Measurements from ENCODE around the gene ATP6V1A.

ATP6V1A gene

DNA sequence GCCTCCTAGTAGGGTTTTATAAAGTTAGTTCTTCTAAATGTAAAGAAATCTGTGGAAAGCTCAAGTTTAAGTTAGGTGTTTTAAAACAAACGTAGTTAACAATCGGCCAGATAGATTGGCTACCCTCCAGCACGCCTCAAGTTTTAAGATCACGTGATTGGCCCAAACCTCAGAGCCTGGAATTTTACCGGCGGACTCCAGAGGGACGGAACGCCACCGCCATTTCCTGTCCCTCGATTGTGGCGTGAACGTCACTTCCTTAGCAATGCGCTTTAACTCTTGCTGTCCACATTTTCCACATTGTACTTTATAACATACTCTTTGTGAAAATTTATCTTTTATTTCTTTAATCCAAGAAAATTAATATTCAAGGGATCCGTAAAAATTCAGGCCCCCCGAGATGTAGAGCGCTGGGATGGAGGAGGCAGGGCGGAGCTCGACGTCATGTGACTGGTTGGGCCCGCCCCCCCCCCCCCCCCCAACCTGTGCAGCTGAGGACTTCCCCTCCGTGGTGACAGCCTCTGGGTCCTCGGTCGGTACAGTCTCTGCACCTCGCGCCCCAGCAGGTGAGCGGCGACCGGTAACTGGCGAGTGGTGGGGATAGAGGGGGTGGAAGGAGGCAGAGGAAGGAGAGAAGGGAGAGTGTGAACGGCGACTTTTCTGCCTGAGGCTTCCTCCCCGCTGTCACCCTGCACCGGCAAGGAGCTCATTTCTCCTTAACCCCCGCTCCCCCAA lies at the start of gene ATP6V1A:
TSS of gene ATP6V1A (plus strand) at position 488 of the 735 bp plus-strand sequence. CDS start 31,719 bp downstream, outside the sequence.
- peak; percentile 69 for DNase-seq

DNA sequence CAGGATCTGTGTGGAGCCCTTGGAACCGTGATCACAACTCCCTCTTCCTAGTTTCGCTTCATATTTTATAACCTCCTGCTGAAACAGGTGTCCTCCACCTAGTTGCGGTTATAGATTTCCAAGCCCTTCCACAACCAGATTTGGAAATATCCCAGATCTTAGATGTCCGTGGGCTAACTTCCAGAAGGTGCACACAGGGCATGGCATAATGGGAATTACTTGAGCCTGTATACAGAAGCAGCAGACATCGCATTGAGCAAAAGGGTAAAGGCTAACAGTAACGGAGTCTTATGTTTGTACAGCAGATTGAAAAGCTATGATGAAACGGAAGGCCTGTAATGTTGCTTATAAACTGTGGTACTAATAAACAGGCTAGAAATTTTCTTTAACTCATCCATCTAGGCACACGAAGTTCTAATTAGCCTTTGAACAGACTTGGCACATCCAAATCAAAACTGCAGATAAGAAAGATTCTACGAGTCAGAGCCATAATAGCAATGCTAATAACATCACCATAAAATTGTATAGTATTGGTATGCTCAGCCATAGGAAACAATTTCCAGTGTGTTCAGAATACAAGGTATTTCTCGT lies 49.2 kb upstream of the ATP6V1A start:
- DNase-seq = no peak

DNA sequence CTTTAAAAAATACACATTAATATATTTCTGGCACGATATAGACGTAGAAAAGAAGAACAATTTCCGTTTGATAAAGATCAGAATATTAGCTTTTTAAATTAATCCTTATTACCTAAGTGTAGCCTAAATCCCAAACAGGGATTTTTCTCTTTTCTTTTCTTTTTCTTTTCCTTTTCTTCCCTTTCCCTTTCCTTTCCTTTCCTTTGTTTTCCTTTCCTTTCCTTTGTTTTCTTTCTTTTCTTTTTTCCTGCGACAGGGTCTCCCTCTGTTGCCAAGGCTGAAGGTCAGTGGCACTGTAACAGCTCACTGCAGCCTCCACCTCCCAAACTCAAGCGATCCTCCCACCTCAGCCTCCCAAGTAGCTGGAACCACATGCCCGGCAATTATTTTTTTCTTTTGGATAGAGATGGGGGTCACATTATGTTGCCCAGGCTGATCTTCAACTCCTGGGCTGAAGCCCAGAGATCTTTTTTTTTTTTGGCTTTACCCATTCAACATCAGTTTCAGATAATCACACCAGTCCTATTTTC lies 48.6 kb upstream of the ATP6V1A start:
- DNase-seq = no peak

DNA sequence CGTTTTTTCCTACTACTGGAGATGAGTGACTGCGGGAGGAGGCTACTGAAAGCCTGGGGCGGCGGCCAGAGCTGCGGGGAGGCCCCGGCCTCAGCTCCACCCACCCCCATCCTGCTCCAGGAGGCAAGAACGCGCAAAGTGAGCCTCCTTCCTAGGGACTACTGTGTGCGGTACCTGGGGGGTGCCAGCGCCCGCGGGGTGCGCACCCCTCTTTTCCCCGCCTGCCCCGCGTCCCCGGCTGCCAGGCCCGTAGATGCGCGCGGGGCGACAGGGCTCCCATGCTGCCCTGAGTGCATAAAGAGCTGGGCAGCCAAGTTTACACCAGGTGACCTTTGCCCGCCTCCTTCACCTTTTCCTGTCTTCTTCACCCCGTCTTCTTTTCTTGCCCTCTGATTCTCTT lies 47.9 kb upstream of the ATP6V1A start:
- DNase-seq = no peak

DNA sequence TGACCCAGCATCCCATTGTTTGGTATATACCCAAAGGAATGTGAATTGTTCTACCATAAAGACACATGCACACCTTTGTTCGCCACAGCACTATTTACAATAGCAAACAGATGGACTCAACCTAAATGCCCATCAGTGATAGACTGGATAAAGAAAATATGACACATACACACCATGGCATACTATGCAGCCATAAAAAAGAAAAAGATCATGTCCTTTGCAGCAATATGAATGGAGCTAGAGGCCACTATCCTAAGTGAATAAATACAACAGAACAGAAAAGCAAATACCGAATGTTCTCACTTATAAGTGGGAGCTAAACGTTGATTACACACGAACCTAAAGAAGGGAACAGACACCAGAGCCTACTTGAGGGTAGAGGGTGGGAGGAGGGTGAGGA lies 39.0 kb upstream of the ATP6V1A start:
- DNase-seq = no peak

DNA sequence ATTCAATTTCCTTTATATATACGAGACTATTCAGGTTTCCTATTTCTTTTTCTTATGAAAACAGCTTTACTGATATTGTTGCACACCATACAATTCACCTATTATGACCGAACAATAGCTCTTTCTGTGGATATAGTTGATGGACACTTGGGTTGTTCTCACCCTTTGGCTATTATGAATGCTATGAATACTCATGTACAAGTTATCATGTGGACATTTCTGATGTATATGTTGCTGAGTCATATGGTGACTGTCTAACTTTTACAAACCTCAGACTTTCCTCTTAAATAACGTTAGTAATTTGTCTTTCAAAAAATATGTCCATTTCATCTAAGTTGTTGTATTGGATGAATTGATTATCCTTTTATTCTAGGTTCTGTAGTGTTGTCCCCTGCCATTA lies 34.7 kb upstream of the ATP6V1A start:
- no peak for DNase-seq

DNA sequence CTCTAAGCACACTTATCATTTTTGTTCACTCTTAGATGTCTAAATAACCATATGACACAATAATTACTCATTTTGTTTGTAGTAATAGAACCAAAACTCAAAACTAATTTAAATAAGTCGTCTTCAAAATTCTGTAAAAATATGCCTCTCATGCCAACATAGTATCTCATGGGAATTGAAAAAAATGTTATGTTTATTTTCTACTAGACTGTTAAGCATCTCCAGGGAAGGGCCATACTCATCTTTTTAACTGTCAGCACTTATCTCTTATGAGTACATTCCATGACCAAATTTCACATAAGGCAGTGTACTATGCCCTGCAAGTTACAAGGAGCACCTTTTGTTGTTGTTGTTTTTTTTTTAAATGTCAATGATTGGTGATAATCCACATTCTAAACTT lies 32.1 kb upstream of the ATP6V1A start:
- DNase-seq = no peak

DNA sequence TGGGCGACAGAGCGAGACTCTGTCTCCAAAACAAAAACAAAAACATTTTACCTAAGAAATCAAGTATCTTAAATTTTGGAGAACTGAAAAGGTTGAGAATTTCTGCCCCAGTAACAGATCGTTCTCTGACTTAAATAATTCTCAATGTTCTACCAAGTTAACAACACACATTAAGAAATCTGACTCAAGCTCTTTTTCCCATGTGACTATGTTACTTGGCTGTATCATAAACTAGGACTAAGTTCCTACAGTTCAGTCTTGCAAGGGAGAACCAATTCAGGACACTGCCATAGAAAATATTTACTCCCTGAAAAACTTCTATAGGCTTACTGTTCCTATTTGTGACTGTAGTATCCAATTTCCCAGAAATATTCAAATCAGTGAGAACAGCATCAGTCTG lies 29.5 kb upstream of the ATP6V1A start:
- no peak for DNase-seq

DNA sequence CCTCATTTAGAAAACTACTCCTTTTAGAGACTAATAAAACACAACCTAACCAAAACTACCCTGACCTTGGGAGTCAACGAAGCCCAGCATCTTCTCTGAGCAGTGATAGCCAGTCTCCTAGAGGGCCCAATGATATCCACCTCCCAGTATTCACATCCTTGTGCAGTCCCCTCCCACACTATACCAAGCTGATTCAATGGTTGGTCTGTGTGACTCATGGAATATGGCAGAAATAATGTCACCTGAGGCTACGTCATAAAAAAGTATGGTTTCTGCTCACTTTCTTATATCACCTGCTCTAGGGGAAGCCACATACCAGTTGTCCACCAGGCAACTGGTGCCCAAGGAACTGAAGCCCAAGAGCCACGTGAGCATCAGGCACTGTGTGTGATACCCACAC lies 29.0 kb upstream of the ATP6V1A start:
- no peak for DNase-seq

DNA sequence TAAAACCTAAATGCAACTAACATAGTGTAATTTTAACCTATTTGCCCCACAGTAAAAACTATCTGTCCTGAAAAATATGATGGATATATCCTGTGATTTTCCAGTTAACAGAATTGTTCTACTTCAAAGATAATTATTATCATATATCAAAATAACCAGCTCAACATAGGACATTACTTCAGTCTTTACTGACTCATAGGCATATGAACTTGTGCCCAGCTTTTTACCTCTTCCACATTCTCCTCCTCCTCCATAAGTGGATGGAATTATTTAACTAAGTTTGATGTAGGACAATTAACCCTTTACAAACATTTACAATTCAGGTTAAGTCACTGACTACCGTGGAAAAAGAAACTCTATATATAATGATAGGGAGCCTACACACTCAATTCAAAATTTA lies 27.5 kb upstream of the ATP6V1A start:
- no peak for DNase-seq

DNA sequence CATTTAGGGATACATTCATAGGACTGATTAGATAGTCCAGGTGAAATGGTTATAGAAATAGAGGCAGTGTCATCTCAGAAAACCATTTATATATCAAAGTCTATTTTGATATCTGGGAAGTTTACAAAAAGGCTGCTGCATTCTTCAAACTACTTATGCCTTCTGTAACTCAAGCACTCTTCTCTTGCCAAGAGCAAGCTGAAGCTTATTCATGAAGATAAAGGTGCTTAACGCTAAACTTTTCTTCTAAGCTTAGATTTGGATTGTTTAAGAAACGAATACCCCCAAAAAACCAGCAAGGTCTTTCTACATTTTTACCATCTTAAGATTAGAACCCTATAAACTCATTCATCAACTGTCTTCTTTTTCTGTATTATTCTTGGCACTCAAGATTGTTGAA lies 27.1 kb upstream of the ATP6V1A start:
- DNase-seq = no peak

DNA sequence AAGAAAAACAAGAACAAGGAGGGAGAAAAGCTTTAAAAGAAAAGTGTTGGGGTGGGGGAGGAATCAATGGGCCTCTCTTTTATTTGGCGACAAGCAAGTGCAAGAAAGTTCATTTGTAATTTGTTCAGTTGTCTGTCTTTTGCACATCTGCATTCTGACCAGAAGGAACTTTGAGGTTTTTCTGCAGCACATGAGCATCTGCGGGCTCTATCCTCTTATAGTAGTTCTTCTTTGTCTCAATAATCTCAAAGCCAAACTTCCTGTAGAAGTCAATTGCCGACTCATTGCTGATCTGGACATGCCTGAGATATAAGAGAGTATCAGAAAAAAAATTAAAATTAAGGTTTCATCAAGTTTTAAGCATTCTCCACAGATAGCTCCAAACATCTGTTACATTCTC lies 25.2 kb upstream of the ATP6V1A start:
- no peak for DNase-seq

DNA sequence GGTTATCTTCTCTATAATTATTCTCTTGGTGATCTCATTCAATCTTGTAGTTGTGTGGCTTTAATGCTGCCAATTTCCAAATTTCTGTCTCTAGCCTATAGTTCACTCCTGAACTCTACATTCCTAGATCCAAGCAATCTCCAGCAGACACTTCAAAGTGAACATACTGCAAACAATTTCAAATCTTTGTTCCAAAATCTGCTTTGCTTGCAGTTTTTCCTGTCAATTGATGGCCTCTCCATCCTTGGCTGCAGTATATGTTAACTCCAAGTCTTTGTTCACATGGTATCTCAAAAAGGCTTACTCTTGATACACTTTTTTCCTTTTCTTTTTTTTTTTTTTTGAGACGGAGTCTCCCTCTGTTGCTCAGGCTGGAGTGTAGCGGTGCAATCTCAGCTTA lies 18.2 kb upstream of the ATP6V1A start:
- no peak for DNase-seq

DNA sequence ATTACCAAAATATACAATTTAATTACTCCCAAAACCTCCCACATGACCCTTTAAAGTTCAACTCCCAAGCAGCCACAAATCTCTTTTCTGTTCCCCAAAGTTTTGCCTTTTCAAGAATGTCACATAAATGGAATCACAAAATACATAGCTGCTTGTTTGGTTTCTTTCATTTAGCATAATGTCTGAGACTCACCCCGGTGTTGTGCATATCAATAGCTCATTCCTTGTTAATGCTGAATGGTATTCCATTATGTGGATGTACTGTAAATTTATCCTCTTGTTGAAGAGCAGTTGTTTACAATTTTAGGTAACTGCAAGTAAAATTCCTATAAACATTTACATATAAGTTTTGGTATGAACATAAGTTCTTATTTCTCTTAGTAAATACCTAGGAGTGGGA lies 16.3 kb upstream of the ATP6V1A start:
- DNase-seq = no peak

DNA sequence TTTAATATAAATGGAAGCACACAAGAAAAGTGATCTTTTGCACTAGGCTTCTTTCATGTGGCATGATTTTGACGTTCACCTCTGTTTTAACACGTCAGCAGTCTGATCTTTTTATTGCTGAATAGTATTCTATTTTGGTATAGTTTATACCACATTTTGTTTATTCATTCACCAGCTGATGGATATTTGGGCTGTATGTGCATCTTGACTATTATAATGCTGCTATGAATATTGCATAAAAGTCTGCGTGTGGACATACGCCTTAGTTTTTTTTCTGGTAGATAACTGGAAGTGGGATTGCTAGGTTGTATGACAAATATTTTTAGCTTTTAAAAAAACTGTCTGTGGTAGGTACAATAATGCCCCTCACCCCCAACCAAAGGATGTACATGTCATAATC lies 15.1 kb upstream of the ATP6V1A start:
- DNase-seq = no peak

DNA sequence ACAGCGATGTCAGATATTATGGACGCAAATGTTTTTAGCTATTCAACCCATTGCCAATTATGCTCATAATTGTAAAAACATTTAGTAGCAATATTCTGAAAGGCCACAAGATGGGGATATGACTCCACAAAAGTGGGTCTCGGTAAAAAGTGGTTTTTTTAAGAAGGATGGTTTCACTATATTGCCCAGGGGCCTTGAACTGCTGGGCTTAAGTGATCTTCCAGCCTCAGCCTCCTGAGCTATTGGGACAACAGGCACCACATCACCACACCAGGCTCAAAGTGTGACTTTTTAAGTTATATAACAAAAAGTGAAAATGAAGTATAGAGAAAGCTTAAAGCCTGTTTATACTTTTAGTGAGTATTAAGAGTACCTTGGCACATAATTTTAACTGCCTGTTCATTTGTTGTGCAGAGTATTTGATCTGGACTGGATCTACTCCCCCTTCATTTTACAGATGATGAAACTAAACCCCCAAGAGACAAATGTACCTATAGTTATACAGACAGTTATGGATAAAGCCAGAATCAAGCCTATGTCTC lies 10.2 kb upstream of the ATP6V1A start:
- DNase-seq = peak; percentile 11

DNA sequence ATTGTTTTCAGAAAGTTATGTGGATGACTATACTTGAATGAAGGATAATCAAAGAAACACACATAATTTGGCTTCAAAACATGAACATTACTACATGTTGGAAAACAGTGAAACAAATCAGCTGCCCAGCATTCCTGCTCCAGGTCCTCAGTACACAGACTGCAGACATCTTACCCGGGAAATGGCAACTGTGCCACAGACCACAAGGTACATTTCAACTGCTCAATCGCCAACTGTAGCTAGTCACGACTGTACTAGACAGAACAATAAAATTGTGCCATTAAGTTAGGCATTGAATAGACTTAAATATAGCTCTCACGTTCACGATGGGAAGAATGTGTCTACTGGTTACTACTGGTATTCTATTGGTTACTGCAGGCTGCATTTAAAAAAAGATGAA lies 5.7 kb upstream of the ATP6V1A start:
- DNase-seq = no peak

DNA sequence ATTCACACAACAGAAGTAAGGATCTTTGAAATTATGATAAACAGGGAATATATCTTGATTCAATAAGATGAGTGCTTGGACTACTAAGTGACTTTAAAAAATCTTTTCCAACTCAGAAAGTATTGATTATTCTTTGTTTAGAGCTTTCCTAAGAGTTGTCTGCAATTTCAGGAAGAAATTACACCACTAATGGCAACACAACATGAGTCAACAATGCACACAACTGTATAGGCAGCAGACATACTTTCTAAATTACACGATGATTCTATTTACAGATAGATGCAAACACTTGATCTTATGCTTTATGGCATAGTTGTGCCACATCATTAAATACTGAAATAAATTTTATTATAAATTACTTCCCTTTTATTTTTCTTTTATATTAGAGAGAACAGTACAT lies 5.2 kb upstream of the ATP6V1A start:
- no peak for DNase-seq

DNA sequence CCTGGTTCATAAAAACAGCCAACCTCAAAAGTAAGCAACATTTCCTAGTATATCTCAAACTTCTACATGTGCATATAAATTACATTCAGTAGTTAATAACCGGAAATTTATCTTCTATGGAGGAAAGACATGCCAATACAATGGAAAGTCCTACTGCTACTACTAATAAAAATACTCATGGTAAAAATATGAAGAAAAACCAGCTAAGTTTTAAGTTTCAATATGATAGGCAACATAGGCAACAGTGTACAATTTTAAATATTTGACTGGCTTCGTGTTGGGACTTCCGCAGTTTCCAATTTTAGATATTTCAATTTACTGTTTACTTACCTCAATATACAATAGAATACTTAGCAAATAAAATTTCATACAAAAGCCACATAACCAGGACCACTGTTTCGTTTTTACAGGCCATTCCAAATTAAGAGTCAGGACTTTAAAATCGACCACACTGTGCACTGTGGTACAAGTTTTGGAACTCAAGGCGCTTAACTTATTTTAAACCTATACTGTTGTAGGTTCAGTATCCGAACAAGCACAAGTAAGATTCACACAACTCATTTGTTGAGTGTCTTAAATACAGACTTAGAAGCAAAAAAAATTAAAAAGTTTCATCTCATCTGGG lies 3.7 kb upstream of the ATP6V1A start:
- no peak for DNase-seq

DNA sequence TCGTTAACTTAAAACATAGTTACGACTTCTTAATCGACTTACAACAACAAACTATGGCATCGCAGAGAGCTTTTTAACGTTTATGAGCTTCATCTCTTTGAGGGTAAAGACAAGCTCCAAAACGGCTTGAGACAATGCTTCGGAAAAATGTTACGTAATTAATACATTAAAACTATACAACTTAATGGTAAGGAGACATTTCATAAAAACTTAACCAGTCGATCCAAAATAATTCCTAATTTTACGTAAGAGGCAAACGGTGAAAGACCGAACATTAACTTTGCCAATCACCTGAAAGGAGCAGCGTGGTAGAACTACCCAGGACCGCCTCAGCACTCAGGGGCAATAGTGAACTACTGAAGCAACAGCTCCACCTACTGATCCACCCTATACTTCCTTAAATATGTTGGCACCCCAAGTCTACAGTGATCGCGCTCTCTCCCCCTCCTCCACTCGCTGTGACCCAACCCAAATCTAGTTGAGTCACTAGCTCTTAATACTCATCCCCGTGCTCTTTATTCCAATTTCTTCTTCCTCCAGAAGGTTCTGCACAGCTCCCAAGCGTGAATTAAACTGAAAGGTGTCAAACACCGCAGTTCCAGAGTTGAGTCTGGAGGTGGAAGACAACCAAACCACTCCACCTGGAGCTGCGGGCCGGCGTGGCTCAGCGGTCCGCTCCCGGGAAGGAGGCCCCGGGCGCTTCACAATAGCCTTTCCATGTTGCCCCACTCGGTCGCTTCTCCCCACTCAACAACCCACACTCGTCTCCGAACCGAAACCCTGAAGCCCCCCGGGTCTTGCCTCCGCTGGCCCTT lies 1.7 kb upstream of the ATP6V1A start:
- peak; percentile 67 for DNase-seq

DNA sequence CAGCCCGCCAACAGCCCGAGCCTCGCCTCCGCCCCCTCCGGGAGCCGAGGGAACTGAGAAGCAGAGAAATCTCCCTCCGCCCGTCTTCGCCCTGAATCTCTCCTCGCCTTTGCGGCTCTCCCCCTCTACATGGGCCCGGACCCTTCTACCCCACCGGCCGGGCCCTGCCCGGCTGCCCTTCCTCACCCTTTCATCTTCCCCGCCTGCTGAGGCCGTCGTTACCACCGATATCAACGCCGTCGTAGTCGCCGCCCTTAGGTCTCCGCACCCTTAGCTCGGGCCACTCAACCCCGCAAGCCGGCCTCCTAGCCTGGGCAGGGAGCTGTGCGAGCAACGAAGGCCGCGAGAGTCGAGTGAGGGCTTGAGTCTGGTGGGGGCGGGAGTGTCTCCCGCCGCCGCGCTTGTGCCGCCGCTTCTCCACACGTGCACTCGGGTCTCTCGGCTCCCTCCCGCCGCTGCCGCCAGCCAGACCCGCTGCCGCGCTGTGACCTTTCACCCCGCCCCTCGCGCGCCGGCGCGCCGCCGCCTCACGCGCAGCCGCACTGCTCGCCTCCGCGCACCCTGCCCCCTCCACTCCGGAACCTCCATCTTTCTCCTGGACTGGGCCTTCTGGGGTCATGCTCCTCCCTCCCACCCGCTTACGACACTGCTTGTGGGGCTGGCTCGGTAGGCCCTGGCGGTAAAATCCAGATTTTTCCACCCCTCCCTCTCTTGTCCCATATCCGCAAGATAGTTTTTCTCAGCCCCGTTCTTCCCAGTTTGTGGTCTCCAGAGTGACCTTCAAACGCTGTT lies 883 bp upstream of the ATP6V1A start, which contains the start of gene NAA50:
TSS of gene NAA50 (minus strand) at position 494 of the 792 bp plus-strand sequence. CDS start at position 194, 300 bp downstream.
- DNase-seq = peak; percentile 92

All from activated CD4-positive, alpha-beta T cell treated with anti-CD3 and anti-CD28 coated beads for 1 hour (primary cell).